T-helper 9 cell (primary cell): ENCODE measurements around the gene C5orf63.
"Not testable (repeated sequence)": the region's sequence is repeated elsewhere in the genome, so short reads cannot be mapped to it uniquely, and the experiment has no call there.

Source experiments
- DNase-seq: peaks from one replicate; pipeline ENCODE4 v3.0.0-alpha.2; 2020

Gene C5orf63

GRCh38 chr5:127005282-127005681 lies 68.0 kb downstream of the C5orf63 start:
- not testable (repeated sequence) for DNase-seq

DNA sequence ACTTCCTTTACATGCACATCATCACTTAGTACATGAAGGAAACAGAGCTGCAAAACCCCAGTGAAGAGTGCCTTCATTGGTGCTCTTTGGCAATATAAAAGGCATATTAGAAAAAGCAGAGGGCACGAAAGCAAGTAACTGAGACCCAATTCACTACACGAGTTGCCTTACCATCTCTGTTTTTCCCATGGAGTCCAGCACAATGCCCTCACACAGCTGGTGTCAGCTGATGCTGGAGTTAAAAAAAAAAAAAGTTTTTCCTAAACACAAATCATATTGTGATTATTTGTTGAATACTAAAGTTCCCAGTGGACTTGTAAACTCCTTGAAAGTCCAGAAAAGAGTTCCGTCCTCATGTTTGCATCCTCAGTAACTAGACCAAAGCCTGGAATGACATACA lies 68.6 kb downstream of the C5orf63 start:
- no peak for DNase-seq

GRCh38 chr5:127003798-127004495 lies 69.4 kb downstream of the C5orf63 start:
- no peak for DNase-seq

DNA sequence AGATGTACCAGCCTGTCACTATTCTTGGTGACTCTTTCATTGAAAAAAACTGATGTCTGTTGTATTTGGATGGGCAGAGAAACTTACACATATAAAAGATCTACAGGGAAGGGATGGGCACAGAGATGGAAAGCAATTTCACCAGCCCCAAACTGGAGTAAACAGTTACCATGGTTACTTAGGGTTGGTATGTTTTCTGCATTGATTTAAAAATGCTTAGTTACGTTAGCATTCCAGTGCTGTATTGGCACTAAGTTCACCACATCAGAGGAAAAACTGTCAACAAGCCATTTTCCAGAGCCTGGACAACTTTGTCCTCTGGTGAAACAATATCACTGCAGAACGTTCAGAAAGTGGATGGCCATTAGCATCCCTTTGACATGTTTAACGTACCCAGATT lies 70.9 kb downstream of the C5orf63 start:
- DNase-seq: no peak

DNA sequence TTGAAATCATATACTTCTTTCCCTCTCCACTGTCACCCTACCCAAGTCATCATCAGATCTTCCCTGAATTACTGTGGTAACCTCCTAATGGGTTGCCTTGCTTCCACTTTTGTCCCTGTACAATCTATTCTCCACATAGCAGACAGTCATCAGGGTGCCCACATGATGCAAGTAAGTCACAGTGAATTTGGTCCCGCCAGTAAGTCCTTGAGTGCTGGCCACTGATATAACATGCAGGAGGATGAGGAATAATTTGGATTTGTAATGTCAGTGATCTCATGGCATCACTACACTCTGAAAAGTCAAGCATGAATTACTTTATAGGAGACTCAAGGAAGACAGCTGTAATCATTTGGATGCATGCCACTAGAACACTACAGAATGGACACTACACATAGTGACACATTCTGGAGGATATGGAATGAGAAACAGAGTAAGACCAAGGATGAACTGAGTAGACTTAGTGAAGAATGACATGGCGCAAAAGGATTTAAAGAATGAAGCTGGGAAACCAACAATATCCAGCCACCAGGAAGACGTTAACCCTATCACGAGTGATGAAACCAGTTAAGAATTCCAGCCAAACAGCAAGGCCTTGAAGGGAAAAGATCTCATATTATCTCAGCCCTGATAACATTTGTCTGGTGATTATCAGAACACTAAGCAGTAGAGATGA lies 71.5 kb downstream of the C5orf63 start:
- no peak for DNase-seq
